Epithelial cell of esophagus (primary cell): ENCODE measurements around the gene TSC22D4.
"Not testable (repeated sequence)": the region's sequence is repeated elsewhere in the genome, so short reads cannot be mapped to it uniquely, and the experiment has no call there.

Experiments used
- DNase-seq: peaks from one replicate; pipeline ENCODE4 v3.0.0; 2010; ENCODE audit warnings: low read depth
- H3K4me3 ChIP-seq: 2 replicates; pipeline ENCODE4 v1.5.1; 2011; ENCODE audit warnings: mild to moderate bottlenecking, low read length, control low read depth
- CTCF ChIP-seq: IDR thresholded peaks from 2 replicates; pipeline ENCODE4 v1.5.1; 2011; ENCODE audit warnings: low read depth, mild to moderate bottlenecking, low read length, control low read depth, inconsistent platforms; ENCODE audit not compliant: insufficient read depth; ENCODE audit errors: missing control alignments

TSC22D4 gene

DNA sequence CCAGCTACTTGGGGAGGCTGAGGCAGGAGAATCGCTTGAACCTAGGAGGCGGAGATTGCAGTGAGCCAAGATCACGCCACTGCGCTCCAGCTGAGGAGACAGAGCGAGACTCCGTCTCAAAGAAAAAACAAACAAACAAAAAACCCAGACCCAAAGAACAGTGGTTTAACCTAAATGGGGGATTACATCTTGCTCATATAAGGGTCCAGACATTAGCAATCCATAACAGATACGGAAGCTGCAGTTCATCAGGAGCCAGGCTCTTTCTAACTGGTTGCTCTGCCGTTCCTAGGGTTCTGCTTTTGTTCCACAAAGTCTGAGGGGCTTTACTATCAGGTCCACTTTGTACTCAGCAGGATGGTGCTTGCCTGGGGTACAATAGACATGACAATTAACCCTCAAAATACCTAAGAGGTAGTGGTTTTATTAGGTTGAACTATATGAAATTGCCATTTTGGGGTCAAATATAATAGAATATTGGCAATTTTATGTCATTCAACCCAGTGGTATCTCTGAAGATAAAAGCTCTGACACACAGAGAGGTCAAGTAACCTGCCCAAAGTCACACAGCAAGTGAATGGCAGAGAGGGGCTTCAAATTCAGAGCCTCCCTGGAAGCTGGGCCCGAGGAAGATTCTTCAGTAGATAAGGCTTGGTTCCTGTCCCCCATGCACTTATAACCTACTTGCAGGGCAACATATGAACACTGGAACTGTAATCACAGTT, 26.0 kb upstream of the TSC22D4 start:
- TF ChIP-seq CTCF, result no peak
- no peak for DNase-seq
- H3K4me3 ChIP-seq, result no peak overlapping the region

DNA sequence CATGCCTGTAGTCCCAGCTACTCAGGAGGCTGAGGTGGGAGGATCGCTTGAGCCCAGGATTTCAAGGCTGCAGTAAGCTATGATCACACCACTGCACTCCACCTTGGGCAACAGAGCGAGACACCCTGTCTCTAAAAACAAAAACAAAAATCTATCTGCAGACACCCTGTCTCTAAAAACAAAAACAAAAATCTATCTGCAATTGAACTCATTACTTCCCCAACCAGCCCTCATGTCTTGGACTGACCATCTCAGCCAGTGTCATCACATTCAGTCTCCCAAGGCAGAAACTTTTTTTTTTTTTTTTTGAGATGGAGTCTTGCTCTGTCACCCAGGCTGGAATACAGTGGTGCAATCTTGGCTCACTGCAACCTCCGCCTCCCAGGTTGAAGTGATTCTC, 25.0 kb upstream of the TSC22D4 start:
- DNase-seq, H3K4me3 ChIP-seq: not testable (repeated sequence)

DNA sequence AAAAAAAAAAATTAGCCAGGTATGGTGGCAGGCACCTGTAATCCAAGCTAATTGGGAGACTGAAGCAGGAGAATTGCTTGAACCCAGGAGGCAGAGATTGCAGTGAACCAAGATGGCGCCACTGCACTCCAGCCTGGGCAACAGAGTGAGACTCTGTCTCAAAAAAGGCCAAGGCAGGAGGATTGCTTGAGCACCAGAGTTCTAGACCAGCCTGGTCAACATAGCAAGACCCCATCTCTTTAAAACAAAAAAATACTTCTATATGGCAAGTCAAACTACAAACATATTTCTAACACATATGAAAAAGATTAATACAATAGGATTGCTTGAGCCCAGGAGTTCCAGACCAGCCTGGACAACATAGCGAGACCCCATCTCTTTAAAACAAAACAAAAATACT, 21.7 kb upstream of the TSC22D4 start:
- H3K4me3 ChIP-seq, DNase-seq: not testable (repeated sequence)

- H3K4me3 ChIP-seq, result no peak overlapping the region
- no peak for TF ChIP-seq CTCF
- no peak for DNase-seq
These were observed 17.5 kb upstream of the TSC22D4 start for GRCh38 chr7:100496509-100496908.

DNA sequence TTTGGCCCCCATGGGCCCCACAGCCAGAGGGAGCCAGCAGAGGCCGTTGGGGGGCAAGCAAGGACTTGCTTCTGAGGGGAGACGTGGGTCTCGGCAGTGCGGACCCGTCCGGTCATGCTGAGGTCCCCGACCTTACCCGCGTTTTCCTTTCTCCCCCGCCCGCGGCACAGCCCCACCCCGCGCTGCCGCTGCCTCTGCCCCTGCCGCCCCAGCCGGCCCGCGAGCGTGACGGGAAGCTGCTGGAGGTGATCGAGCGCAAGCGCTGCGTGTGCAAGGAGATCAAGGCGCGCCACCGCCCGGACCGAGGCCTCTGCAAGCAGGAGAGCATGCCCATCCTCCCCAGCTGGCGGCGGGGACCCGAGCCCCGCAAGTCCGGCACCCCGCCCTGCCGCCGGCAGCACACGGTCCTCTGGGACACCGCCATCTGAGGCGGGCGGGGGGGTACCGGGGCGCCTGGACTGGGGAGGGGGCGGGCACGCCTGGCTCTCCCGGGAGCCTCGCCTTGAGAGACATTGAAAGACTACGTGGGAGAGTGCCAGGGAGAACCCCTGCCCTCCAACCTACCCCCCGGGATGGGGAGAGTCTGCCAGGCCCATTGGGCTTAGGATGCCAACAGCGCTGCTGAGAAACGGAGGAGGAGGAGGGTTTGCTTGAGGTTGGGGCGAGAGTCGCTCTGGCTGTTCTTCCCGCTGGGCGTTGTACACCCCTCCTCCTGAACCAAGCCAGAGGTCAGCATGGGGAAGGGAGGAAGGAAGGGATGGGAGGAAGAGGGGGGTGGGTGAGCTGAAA, 14.7 kb upstream of the TSC22D4 start:
- no peak for TF ChIP-seq CTCF
- peak; percentile 49 for DNase-seq
- H3K4me3 ChIP-seq, result no peak overlapping the region

GRCh38 chr7:100492738-100493475, 13.9 kb upstream of the TSC22D4 start:
- no peak for DNase-seq
- no peak for TF ChIP-seq CTCF
- H3K4me3 ChIP-seq, result no peak overlapping the region

GRCh38 chr7:100491192-100491578, 12.2 kb upstream of the TSC22D4 start:
- no peak for TF ChIP-seq CTCF
- no peak overlapping the region for H3K4me3 ChIP-seq
- DNase-seq, result no peak
